GM12865 (cell line): ENCODE measurements around the gene UBTF.

Experiments used
- DNase-seq: peaks from one replicate; pipeline ENCODE4 v3.0.0; 2010; ENCODE audit warnings: low read depth
- H3K4me3 ChIP-seq: 2 replicates; pipeline ENCODE4 v1.5.1; 2011; ENCODE audit warnings: mild to moderate bottlenecking, low read depth, low read length, control low read depth
- TF ChIP-seq, protein P1 (sequence below): IDR thresholded peaks from 2 replicates; pipeline ENCODE4 v1.5.1; 2011; ENCODE audit warnings: low read length, control low read depth, low read depth, inconsistent platforms; ENCODE audit not compliant: insufficient read depth; ENCODE audit errors: missing control alignments

Gene UBTF, protein sequence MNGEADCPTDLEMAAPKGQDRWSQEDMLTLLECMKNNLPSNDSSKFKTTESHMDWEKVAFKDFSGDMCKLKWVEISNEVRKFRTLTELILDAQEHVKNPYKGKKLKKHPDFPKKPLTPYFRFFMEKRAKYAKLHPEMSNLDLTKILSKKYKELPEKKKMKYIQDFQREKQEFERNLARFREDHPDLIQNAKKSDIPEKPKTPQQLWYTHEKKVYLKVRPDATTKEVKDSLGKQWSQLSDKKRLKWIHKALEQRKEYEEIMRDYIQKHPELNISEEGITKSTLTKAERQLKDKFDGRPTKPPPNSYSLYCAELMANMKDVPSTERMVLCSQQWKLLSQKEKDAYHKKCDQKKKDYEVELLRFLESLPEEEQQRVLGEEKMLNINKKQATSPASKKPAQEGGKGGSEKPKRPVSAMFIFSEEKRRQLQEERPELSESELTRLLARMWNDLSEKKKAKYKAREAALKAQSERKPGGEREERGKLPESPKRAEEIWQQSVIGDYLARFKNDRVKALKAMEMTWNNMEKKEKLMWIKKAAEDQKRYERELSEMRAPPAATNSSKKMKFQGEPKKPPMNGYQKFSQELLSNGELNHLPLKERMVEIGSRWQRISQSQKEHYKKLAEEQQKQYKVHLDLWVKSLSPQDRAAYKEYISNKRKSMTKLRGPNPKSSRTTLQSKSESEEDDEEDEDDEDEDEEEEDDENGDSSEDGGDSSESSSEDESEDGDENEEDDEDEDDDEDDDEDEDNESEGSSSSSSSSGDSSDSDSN

DNA sequence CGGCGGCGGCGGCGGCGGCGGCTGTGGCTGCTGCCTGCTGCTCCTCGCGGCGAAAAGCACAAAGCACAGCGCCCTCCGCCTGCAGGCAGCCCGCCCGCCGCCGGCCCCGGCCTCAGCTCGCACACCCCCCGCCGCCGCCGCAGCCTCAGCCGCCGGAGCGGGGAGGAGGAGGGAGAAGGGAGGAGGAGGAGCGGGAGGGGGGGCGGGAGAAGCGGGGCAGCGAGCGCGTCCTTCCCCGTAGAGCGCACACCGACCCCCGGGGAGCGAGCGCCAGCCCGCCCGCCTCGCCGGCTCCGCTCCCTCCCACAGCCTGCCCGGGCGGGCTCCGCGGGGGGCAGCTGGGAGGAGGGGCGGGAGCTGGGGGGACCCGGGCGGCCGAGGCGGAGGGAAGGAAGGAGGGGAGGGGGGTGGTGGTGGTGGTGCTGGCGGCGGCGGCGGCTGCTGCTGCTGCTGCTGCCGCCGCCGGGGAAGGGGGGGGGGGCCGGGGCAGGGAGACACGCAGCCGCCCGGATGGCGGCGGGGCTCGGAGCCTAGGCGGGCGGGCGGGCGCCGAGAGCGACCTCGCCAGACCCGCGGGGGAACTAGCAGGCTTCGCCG lies at the start of gene UBTF:
Gene UBTF, minus strand, starts transcription at position 60 of the 597 bp plus-strand sequence. CDS start 1,446 bp downstream, outside the sequence.
- TF ChIP-seq, protein P1, sequence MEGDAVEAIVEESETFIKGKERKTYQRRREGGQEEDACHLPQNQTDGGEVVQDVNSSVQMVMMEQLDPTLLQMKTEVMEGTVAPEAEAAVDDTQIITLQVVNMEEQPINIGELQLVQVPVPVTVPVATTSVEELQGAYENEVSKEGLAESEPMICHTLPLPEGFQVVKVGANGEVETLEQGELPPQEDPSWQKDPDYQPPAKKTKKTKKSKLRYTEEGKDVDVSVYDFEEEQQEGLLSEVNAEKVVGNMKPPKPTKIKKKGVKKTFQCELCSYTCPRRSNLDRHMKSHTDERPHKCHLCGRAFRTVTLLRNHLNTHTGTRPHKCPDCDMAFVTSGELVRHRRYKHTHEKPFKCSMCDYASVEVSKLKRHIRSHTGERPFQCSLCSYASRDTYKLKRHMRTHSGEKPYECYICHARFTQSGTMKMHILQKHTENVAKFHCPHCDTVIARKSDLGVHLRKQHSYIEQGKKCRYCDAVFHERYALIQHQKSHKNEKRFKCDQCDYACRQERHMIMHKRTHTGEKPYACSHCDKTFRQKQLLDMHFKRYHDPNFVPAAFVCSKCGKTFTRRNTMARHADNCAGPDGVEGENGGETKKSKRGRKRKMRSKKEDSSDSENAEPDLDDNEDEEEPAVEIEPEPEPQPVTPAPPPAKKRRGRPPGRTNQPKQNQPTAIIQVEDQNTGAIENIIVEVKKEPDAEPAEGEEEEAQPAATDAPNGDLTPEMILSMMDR: peak; percentile 8
- peak; percentile 80 for DNase-seq
- peak within 1 kb of the TSS; percentile 76 for H3K4me3 ChIP-seq

DNA sequence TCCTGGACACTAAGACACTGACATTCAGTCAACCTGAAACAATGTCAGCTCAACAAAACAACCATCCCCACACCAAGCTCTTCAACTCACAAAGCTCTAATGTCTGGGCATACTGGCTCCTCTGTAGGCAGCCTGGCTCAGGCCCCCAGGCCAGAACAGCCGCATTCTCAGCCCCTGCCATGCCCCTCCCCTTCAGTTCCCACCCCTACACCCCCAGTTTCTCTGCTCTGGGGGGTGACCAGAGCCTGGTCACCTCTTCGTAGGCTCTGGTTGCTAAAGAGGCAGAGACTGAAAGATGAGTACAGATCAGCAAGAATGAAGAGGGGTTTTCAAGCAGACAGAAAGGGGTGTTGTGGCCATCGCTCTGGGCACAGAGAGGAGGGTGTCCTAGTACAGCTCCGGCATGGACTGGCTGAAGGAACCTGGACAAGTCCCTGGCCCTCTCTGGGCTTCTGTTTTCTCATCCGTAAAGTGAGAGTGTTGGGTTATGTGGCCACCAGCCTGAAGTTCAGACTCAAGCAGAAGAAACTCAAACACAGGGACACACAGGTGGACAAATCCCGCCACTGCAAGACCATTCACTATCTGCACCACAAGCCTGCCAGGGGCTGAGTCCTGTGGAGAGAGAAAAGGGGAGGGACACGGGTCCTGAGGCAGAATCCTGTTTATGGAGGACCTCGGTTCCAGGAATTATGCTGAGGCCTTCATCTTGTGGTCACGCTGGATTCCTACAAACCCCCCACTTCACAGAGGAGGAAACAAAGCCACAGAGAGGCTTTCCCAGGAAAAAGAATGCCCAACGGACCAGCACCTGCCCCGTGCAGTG lies 49.4 kb upstream of the UBTF start:
- DNase-seq: no peak
- TF ChIP-seq, protein P1: no peak
- no peak overlapping the region for H3K4me3 ChIP-seq

DNA sequence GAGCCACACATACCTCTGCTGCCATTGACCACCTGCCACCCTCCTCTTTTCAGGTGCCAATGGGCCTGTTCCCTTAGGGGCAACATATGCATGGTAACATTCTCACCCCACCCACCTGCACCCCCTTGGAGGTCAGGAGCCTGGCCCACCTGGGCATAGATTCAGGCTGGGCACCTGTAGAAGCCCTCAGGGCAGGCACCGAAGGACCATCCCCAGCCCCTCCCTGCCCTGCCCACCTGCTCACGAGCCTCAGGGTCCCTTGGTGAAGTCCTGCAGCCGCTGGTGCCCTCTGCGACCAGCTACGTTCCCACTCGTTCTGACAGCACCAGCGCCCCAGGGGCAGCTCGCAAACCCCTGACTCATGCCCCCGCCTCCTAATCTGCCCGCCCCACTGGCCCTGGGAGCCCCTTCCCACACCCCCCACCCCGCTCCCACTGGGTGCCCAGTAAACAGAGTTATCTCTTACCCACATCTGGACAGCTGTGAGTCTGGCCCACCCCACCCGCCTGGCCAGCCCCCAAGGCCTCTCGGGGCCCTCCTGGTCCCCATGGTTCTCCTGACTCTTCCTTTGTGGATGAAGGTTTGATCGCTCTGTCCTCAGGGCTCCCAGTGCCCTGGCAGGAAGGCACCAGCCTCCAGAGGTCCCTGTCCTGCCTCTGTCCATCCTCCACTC lies 48.5 kb upstream of the UBTF start, which contains the start of gene SLC4A1:
Gene SLC4A1, minus strand, starts transcription at position 318 of the 673 bp plus-strand sequence. CDS start 5,269 bp downstream, outside the sequence.
- DNase-seq: no peak
- TF ChIP-seq, protein P1: no peak
- no peak within 1 kb of the TSS for H3K4me3 ChIP-seq

DNA sequence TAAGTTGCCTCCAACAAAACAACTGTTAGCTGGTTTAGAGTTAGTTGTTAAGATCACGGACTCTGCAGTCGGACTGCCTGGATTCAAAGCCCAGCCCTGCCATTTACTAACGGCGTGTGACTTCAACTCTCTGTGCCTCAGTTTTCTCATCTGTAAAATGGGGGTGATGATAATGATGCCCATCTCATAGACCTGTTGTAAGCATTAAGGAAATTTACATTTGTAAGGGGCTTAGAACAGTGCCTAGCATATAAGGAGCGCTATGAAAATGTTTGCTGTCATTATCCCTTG lies 47.6 kb upstream of the UBTF start:
- DNase-seq: no peak
- no peak overlapping the region for H3K4me3 ChIP-seq
- TF ChIP-seq, protein P1: no peak

DNA sequence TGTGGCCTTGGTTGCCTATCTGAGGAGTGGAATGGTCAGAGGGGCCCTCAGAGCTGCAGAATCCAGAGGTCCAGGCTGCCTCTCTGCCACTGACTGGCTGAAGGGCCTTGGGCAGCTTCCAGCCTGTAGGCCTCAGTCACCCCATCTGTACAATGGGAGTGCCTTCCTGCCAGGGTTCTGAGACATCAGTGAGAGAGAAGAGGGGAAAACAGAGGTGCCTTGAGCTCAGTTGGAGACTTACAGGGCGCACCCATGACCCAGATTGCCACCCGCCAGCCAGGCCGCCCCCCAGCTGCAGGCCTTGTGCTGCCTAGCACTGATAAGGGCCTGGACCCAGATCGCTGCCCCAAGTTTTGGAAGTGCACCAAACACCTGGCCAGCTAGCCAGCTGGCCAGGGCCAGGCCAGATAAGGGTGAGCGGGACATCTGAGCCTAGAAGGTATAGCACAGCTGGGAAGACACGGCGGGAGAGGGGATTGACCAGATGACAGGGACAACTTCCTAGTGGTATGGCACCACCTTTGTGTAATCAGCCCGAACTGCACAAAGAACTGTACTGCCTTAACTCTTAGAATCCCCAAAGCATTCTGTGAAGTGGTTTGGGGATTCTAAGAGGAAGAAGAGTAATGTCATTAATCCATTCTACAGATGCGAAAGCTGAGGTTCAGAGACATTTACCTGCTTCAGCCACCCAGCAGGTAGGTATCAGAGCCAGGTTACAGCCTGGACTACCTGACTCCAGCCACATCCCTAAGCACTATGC lies 47.1 kb upstream of the UBTF start:
- TF ChIP-seq, protein P1: no peak
- DNase-seq: peak; percentile 14
- H3K4me3 ChIP-seq: no peak overlapping the region
